ENCODE data around the gene TENM4. TPM values are rescaled to one million over a fixed set of nuclear protein-coding genes. Genes with fewer than 3 reads are reported as not detected.

The TENM4 gene
- total RNA-seq, 2 experiments from 2014 or later: not detected

DNA sequence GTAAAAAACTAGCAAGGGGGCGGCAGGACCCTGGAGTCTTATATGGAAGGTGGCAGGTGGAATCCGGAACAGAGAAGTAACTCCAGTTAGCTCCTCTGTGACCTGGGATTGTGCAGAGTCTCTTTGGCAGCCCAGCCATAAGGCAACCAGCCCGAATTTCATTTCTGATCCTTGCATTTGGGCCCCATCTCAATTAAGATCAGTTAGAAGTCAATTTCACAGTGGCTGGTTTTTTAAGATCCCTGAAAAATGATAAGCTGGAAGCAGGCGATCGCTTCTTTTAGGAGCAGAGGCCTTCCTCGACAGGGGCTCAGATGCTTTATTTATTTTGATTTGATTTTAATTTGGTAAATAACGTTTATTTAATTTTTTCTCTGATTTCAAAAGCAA is 199.0 kb downstream of the TENM4 start:
- H3K79me2 ChIP-seq (ENCODE audit: insufficient read depth, low read depth, low read length): no peaks in the 10 kb centered on the region
- H3K4me3 ChIP-seq (ENCODE audit: low read depth, low read length, poor library complexity, severe bottlenecking): no peak overlapping the region
- ChIA-PET CTCF (ENCODE audit: unreplicated experiment) (no interaction called here), POLR2A (no interaction called here)
- no peak overlapping the region for H3K4me2 ChIP-seq (ENCODE audit: low read length)
- no peaks in the 10 kb centered on the region for H3K4me1 ChIP-seq (ENCODE audit: insufficient read depth, low read length, poor library complexity, severe bottlenecking)
- no peaks in the 10 kb centered on the region for H3K9me3 ChIP-seq (ENCODE audit: low read length)
- no peaks in the 10 kb centered on the region for H3K36me3 ChIP-seq (ENCODE audit: insufficient read depth, low read length)
- H3K27ac ChIP-seq (ENCODE audit: low read depth, low read length, poor library complexity, severe bottlenecking): no peak overlapping the region
- intact Hi-C loops (cut with micrococcal nuclease; ENCODE audit: unreplicated experiment): no loop called here
- DNase-seq (ENCODE audit: low spot score): no peak
- H2AFZ ChIP-seq (ENCODE audit: low read length): no peak overlapping the region
- TF ChIP-seq, protein P1, sequence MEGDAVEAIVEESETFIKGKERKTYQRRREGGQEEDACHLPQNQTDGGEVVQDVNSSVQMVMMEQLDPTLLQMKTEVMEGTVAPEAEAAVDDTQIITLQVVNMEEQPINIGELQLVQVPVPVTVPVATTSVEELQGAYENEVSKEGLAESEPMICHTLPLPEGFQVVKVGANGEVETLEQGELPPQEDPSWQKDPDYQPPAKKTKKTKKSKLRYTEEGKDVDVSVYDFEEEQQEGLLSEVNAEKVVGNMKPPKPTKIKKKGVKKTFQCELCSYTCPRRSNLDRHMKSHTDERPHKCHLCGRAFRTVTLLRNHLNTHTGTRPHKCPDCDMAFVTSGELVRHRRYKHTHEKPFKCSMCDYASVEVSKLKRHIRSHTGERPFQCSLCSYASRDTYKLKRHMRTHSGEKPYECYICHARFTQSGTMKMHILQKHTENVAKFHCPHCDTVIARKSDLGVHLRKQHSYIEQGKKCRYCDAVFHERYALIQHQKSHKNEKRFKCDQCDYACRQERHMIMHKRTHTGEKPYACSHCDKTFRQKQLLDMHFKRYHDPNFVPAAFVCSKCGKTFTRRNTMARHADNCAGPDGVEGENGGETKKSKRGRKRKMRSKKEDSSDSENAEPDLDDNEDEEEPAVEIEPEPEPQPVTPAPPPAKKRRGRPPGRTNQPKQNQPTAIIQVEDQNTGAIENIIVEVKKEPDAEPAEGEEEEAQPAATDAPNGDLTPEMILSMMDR (conservative IDR thresholded peaks at IDR 0.05; ENCODE audit: low read length): no peak
- TF ChIP-seq EZH2phosphoT487 (IDR thresholded peaks at IDR 0.05; ENCODE audit: borderline replicate concordance, low read depth, low read length): no peak
- H3K9me2 ChIP-seq (ENCODE audit: insufficient read depth, low read length): no peaks in the 10 kb centered on the region
- no peaks in the 10 kb centered on the region for H4K20me1 ChIP-seq (ENCODE audit: insufficient read depth, low read length)
- BruUV-seq (replicated peaks): no TSS peak

DNA sequence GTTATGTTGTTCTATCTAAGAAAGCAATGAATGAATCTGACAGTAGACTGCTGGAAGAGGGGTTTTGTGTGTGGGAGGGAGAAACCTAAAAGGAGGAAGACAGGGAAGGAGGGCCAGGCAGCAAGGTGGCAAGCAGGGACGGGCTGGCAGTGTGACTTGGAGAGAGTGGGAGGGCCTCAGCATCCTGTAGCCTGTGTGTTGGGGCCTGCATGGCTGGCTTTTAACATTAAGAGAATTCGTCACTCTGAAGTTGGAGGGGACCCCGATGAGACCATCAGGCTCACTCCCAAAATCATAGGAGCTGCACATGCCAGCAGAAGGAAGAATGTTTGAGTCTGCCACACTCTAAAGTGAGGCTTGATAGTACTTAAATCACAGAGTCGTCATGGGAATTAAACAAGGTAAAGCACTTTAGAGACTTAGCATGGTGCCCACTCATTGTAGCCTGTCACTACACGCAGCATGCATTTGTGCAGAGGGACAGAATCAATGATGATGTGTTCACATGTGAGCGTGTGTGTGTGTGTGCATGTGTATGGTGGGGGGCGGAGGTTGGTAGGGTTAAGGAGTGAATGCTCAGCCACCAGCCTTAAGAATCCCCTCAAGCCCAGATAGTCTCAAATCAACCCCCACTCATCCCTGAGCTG is 199.5 kb downstream of the TENM4 start:
- Histone ChIP-seq H3K4me3 (ENCODE audit: low read depth, low read length, poor library complexity, severe bottlenecking) (no peak overlapping the region), H4K20me1 (ENCODE audit: insufficient read depth, low read length) (no peaks in the 10 kb centered on the region), H3K4me1 (ENCODE audit: insufficient read depth, low read length, poor library complexity, severe bottlenecking) (no peaks in the 10 kb centered on the region), H3K9me2 (ENCODE audit: insufficient read depth, low read length) (no peaks in the 10 kb centered on the region), H3K27ac (ENCODE audit: low read depth, low read length, poor library complexity, severe bottlenecking) (no peak overlapping the region), H3K9me3 (ENCODE audit: low read length) (no peaks in the 10 kb centered on the region), H3K4me2 (ENCODE audit: low read length) (no peak overlapping the region), H2AFZ (ENCODE audit: low read length) (no peak overlapping the region), H3K36me3 (ENCODE audit: insufficient read depth, low read length) (no peaks in the 10 kb centered on the region), H3K79me2 (ENCODE audit: insufficient read depth, low read depth, low read length) (no peaks in the 10 kb centered on the region)
- no TSS peak for BruUV-seq (replicated peaks)
- intact Hi-C loops (cut with micrococcal nuclease; ENCODE audit: unreplicated experiment): no loop called here
- ChIA-PET CTCF (ENCODE audit: unreplicated experiment) (no interaction called here), POLR2A (no interaction called here)
- no peak for TF ChIP-seq EZH2phosphoT487 (IDR thresholded peaks at IDR 0.05; ENCODE audit: borderline replicate concordance, low read depth, low read length)
- TF ChIP-seq, protein P1 (conservative IDR thresholded peaks at IDR 0.05; ENCODE audit: low read length): no peak
- DNase-seq (ENCODE audit: low spot score): no peak

DNA sequence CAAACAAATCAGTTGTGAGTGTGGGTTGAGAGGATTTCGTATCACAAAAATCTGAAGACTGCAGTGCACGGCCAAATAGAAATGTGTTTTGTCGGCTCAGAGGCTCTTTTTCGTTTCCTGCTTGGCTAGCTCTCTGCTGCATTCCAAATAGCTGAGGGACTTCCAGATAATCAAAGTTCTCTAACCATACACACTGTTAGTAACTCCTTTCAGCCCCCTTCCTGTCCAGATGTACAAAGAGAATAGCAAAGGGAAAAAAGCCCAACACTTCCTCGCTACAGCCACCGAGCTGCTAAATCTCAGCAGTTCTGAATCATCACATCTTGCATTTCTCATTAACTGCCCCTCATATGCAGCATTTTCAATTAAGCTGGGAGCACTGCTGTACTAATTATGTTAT is 203.1 kb downstream of the TENM4 start:
- no peaks in the 10 kb centered on the region for H4K20me1 ChIP-seq (ENCODE audit: insufficient read depth, low read length)
- H3K4me2 ChIP-seq (ENCODE audit: low read length): no peak overlapping the region
- no peak overlapping the region for H3K4me3 ChIP-seq (ENCODE audit: low read depth, low read length, poor library complexity, severe bottlenecking)
- H3K4me1 ChIP-seq (ENCODE audit: insufficient read depth, low read length, poor library complexity, severe bottlenecking): no peaks in the 10 kb centered on the region
- BruUV-seq (replicated peaks): no TSS peak
- no peaks in the 10 kb centered on the region for H3K36me3 ChIP-seq (ENCODE audit: insufficient read depth, low read length)
- DNase-seq (ENCODE audit: low spot score): no peak
- no peaks in the 10 kb centered on the region for H3K9me2 ChIP-seq (ENCODE audit: insufficient read depth, low read length)
- no peak overlapping the region for H2AFZ ChIP-seq (ENCODE audit: low read length)
- no peak for TF ChIP-seq EZH2phosphoT487 (IDR thresholded peaks at IDR 0.05; ENCODE audit: borderline replicate concordance, low read depth, low read length)
- TF ChIP-seq, protein P1 (conservative IDR thresholded peaks at IDR 0.05; ENCODE audit: low read length): no peak
- H3K27ac ChIP-seq (ENCODE audit: low read depth, low read length, poor library complexity, severe bottlenecking): no peak overlapping the region
- ChIA-PET POLR2A (no interaction called here), CTCF (ENCODE audit: unreplicated experiment) (no interaction called here)
- H3K79me2 ChIP-seq (ENCODE audit: insufficient read depth, low read depth, low read length): no peaks in the 10 kb centered on the region
- intact Hi-C loops (cut with micrococcal nuclease; ENCODE audit: unreplicated experiment): no loop called here
- no peaks in the 10 kb centered on the region for H3K9me3 ChIP-seq (ENCODE audit: low read length)
